HepG2 (cell line): ENCODE data around the gene CDO1. TPM values are rescaled to one million over a fixed set of nuclear protein-coding genes. Genes with fewer than 3 reads are reported as not detected.
A peak's percentile ranks its signal among the peaks of the same experiment; 100 is the strongest.

Source experiments
- ASH2L ChIP-seq: fragments of 300-600, 200-600 bp; sonication (generic); IDR thresholded peaks from 2 replicates; pipeline ENCODE4 v1.7.0; 2017; ENCODE audit warnings: low read depth, mild to moderate bottlenecking, moderate library complexity, mixed read lengths, low read length; ENCODE audit not compliant: insufficient read length
- BCL3 ChIP-seq: sonication (generic); formaldehyde crosslinking; IDR thresholded peaks from 2 replicates; pipeline ENCODE4 v1.5.1; 2020; ENCODE audit warnings: mild to moderate bottlenecking, missing genetic modification reagents, moderate library complexity
- CENPT ChIP-seq: sonication (generic); formaldehyde crosslinking; IDR thresholded peaks from 2 replicates; pipeline ENCODE4 v1.8.0; 2022; ENCODE audit warnings: low read depth, mild to moderate bottlenecking, moderate library complexity, missing genetic modification reagents
- ETS1 ChIP-seq: sonication (generic); formaldehyde crosslinking; IDR thresholded peaks from 2 replicates; pipeline ENCODE4 v1.4.0; 2020; ENCODE audit warnings: missing genetic modification reagents
- FOXC1 ChIP-seq: sonication (generic); formaldehyde crosslinking; IDR thresholded peaks from 2 replicates; pipeline ENCODE4 v1.8.0; 2022; ENCODE audit warnings: mild to moderate bottlenecking, missing genetic modification reagents, borderline replicate concordance
- GATAD1 ChIP-seq: IDR thresholded peaks from 2 replicates; pipeline ENCODE4 v1.6.1; 2016; ENCODE audit warnings: missing genetic modification reagents, missing compliant biosample characterization
- HOXA3 ChIP-seq: sonication (generic); formaldehyde crosslinking; IDR thresholded peaks from 2 replicates; pipeline ENCODE4 v1.5.0; 2020; ENCODE audit warnings: missing genetic modification reagents
- IKZF1 ChIP-seq: fragments of 450-650 bp; IDR thresholded peaks from 2 replicates; pipeline ENCODE4 v1.7.1; 2016
- KLF12 ChIP-seq: sonication (generic); formaldehyde crosslinking; IDR thresholded peaks from 2 replicates; pipeline ENCODE4 v1.4.0; 2020; ENCODE audit warnings: missing genetic modification reagents, borderline replicate concordance
- KMT2B ChIP-seq: IDR thresholded peaks from 2 replicates; pipeline ENCODE4 v1.6.1; 2016; ENCODE audit warnings: missing genetic modification reagents, missing compliant biosample characterization
- MAFK ChIP-seq, 2 experiments: IDR thresholded peaks in 1 of 2; conservative IDR thresholded peaks in 1 of 2; 2 replicates each; pipeline ENCODE4 v1.6.1; 2011; ENCODE audit warnings: improper control_type of control experiment in 2 of 2, low read length in 2 of 2
- POLR2G ChIP-seq: fragments of 200-400 bp; formaldehyde crosslinking; IDR thresholded peaks from 2 replicates; pipeline ENCODE4 v1.6.1; 2018; ENCODE audit warnings: mild to moderate bottlenecking, low read depth, low read length, moderate library complexity
- SMAD3 ChIP-seq: sonication (generic); formaldehyde crosslinking; IDR thresholded peaks from 2 replicates; pipeline ENCODE4 v1.4.0; 2020; ENCODE audit warnings: missing genetic modification reagents
- SP4 ChIP-seq: sonication (generic); formaldehyde crosslinking; IDR thresholded peaks from 2 replicates; pipeline ENCODE4 v1.8.1; 2023; ENCODE audit warnings: mild to moderate bottlenecking, missing genetic modification reagents
- SP5 ChIP-seq: IDR thresholded peaks from 2 replicates; pipeline ENCODE4 v1.6.1; 2016; ENCODE audit warnings: low read depth, borderline replicate concordance
- SRY ChIP-seq: sonication (generic); formaldehyde crosslinking; IDR thresholded peaks from 2 replicates; pipeline ENCODE4 v1.8.0; 2022; ENCODE audit warnings: mild to moderate bottlenecking, missing genetic modification reagents
- TARDBP ChIP-seq: sonication (generic); formaldehyde crosslinking; IDR thresholded peaks from 2 replicates; pipeline ENCODE4 v1.8.0; 2022; ENCODE audit warnings: mild to moderate bottlenecking, missing genetic modification reagents
- TFAP4 ChIP-seq: sonication (generic); IDR thresholded peaks from 2 replicates; pipeline ENCODE4 v1.6.1; 2016; ENCODE audit warnings: low read depth, borderline replicate concordance
- THRA ChIP-seq: sonication (generic); formaldehyde crosslinking; IDR thresholded peaks from 2 replicates; pipeline ENCODE4 v1.4.0; 2020; ENCODE audit warnings: missing genetic modification reagents, borderline replicate concordance
- ZNF232 ChIP-seq: sonication (generic); formaldehyde crosslinking; IDR thresholded peaks from 2 replicates; pipeline ENCODE4 v1.4.0; 2020; ENCODE audit warnings: missing genetic modification reagents, borderline replicate concordance
- ZNF256 ChIP-seq: sonication (generic); formaldehyde crosslinking; conservative IDR thresholded peaks from 2 replicates; pipeline ENCODE4 v1.4.0; 2020; ENCODE audit warnings: missing genetic modification reagents
- ZSCAN20 ChIP-seq: sonication (generic); formaldehyde crosslinking; IDR thresholded peaks from 2 replicates; pipeline ENCODE4 v1.4.0; 2020; ENCODE audit warnings: missing genetic modification reagents, mild to moderate bottlenecking, borderline replicate concordance
- ZSCAN21 ChIP-seq: sonication (generic); formaldehyde crosslinking; IDR thresholded peaks from 2 replicates; pipeline ENCODE4 v1.8.0; 2022; ENCODE audit warnings: mild to moderate bottlenecking, missing genetic modification reagents, moderate library complexity, borderline replicate concordance
- polyA plus RNA-seq, 8 experiments: library from polyadenylated mRNA; depleted of rRNA in 3 of 8; stranded (reverse) in 7 of 8; unstranded in 1 of 8; fragments of >200 nt; fragmentation: Illumina TruSeq in 4 of 8; extraction: Trizol in 4 of 8; gene quantifications; 2 replicates each; pipeline versions ENCODE4 v1.2.1 to v1.2.3, GENCODE V29; 2011 to 2016; ENCODE audit warnings: low read depth in 4 of 8, missing spikeins in 1 of 8, mixed read lengths in 1 of 8; ENCODE audit not compliant: insufficient read depth in 1 of 8
- total RNA-seq, 5 experiments: library from RNA; depleted of rRNA; stranded (reverse); fragments of >200 nt; fragmentation: Illumina TruSeq; extraction: Trizol; gene quantifications; 2 replicates each; pipeline ENCODE4 v1.2.3, GENCODE V29; 2016; ENCODE audit warnings: low read depth in 1 of 5

Gene CDO1
- total and polyA plus RNA-seq, 2 of the 13 experiments (the other 11 are each of a cell fraction or from before 2014, with no cell fraction given): 3.2 to 4.4 TPM

- no peak for TF ChIP-seq THRA (CRISPR knock-in tag)
- TF ChIP-seq CENPT: no peak
- TF ChIP-seq SRY (CRISPR knock-in tag): 0 out of 2 replicates have a peak, but pooled peaks have one; percentile 4
- TF ChIP-seq ZSCAN21 (CRISPR knock-in tag): no peak
- TF ChIP-seq FOXC1 (CRISPR knock-in tag): no peak
- TF ChIP-seq BCL3 (CRISPR knock-in tag): 0 out of 2 replicates have a peak, but pooled peaks have one; percentile 21
- TF ChIP-seq ASH2L: peak; percentile 35
- no peak for TF ChIP-seq GATAD1
- no peak for TF ChIP-seq ZNF256 (CRISPR knock-in tag)
- no peak for TF ChIP-seq KMT2B
- no peak for TF ChIP-seq SP5 (CRISPR knock-in tag)
- no peak for TF ChIP-seq SP4 (CRISPR knock-in tag)
- TF ChIP-seq IKZF1: no peak
- TF ChIP-seq TARDBP (CRISPR knock-in tag): no peak
- no peak for TF ChIP-seq ETS1 (CRISPR knock-in tag)
- TF ChIP-seq KLF12 (CRISPR knock-in tag): no peak
- no peak for TF ChIP-seq POLR2G
- TF ChIP-seq ZNF232 (CRISPR knock-in tag): no peak
- no peak for TF ChIP-seq HOXA3 (CRISPR knock-in tag)
- TF ChIP-seq MAFK (conservative IDR thresholded peaks at IDR 0.05 in 1 of 2, IDR thresholded peaks at IDR 0.05 in 1 of 2; ENCODE audit: low read length in 2 of 2): no peak
- TF ChIP-seq ZSCAN20 (CRISPR knock-in tag): peak; percentile 66; the same call in 1 of the 2 replicates
- TF ChIP-seq SMAD3 (CRISPR knock-in tag): no peak
- TF ChIP-seq TFAP4: no peak
Observed at GRCh38 chr5:115815693-115816225, 700 bp downstream of the CDO1 start (continued).
